Ascending aorta (tissue), 2 donors: ENCODE measurements around the gene NCCRP1. TPM values are rescaled to one million over a fixed set of nuclear protein-coding genes. Genes with fewer than 3 reads are reported as not detected.

ENCODE experiments used
- DNase-seq, 2 donors: peaks; one replicate each; pipeline ENCODE4 v3.0.0-alpha.2; 2019; ENCODE audit warnings: low spot score in 2 of 2
- H3K27ac ChIP-seq, 2 donors: fragments of 200-600 bp; sonication (generic); one replicate each; pipeline ENCODE4 v1.5.1; 2016 to 2017; ENCODE audit warnings: mild to moderate bottlenecking in 1 of 2
- H3K27me3 ChIP-seq: fragments of 200-600 bp; sonication (generic); one replicate; pipeline ENCODE4 v1.5.1; 2017
- H3K36me3 ChIP-seq, 2 donors: fragments of 200-600 bp; sonication (generic); one replicate each; pipeline ENCODE4 v1.5.1; 2016
- H3K4me1 ChIP-seq, 2 donors: fragments of 200-600 bp; sonication (generic); one replicate each; pipeline ENCODE4 v1.5.1; 2016 to 2017; ENCODE audit warnings: mild to moderate bottlenecking in 1 of 2
- H3K4me3 ChIP-seq, 2 donors: fragments of 200-600 bp; sonication (generic); one replicate each; pipeline ENCODE4 v1.5.1; 2016 to 2017; ENCODE audit warnings: mild to moderate bottlenecking in 1 of 2
- H3K9me3 ChIP-seq, 2 donors: fragments of 200-600 bp; sonication (generic); one replicate each; pipeline ENCODE4 v1.5.1; 2016
- intact Hi-C: fragments of 100-400 bp; cut with DNase I; formaldehyde crosslinking; loops from one replicate; pipeline ENCODE4 v1.15.1; 2023
- total RNA-seq: library from RNA; depleted of rRNA; stranded (reverse); fragments of >200 nt; gene quantifications from one replicate; pipeline ENCODE4 v1.1.0, GENCODE V29; 2016
- TF ChIP-seq, protein P1 (sequence below), 3 experiments: fragments of 200-600 bp in 2 of 3; fragments of 450-650 bp in 1 of 3; sonication (generic) in 2 of 3; IDR thresholded peaks; one replicate each; pipeline ENCODE4 v1.5.1; 2016 to 2019; ENCODE audit warnings: antibody characterized with exemption in 3 of 3, mild to moderate bottlenecking in 1 of 3, moderate library complexity in 1 of 3

Gene NCCRP1
- total RNA-seq, 1 donor from 2014 or later, result not detected

DNA sequence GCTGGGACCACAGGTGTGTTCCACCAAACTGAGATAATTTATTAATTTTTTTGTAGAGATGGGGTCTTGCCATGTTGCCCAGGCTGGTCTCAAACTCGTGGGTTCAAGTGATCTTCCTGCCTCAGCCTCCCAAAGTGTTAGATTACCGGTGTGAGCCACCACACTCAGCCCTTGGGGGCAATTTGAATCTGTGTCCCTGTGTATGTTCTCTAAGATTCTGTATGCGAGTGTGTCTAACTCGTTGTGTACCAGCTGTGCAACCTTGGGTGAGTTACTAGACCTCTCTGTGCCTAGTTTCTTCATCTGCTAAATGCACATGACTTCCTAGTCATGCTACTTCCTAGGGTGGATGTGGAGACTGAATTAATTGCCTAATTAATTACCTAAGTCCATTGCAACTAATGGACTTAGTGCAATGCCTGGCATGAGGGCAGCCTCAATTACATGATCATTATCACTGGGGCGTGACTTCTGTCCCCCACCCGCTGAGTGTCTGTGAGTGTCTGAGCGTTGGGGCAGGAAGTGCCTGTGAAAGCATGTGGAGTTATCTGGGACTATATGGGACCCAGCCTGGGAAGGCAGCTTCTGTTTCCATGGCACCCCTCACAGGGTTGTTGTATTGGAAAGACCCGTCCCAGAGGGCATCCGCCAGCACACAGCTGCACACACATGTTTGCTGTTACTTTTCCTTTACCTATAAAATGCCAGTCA lies 1.8 kb upstream of the NCCRP1 start:
- H3K4me1 ChIP-seq, result no peaks in the 10 kb centered on the region
- no peak for DNase-seq
- no peak overlapping the region for H3K27ac ChIP-seq
- no peaks in the 10 kb centered on the region for H3K36me3 ChIP-seq
- H3K27me3 ChIP-seq, result peaks cover 13% of the 10 kb centered on the region
- intact Hi-C loops, result no loop called here
- H3K4me3 ChIP-seq, result no peak overlapping the region
- H3K9me3 ChIP-seq, result no peaks in the 10 kb centered on the region
- TF ChIP-seq, protein P1, sequence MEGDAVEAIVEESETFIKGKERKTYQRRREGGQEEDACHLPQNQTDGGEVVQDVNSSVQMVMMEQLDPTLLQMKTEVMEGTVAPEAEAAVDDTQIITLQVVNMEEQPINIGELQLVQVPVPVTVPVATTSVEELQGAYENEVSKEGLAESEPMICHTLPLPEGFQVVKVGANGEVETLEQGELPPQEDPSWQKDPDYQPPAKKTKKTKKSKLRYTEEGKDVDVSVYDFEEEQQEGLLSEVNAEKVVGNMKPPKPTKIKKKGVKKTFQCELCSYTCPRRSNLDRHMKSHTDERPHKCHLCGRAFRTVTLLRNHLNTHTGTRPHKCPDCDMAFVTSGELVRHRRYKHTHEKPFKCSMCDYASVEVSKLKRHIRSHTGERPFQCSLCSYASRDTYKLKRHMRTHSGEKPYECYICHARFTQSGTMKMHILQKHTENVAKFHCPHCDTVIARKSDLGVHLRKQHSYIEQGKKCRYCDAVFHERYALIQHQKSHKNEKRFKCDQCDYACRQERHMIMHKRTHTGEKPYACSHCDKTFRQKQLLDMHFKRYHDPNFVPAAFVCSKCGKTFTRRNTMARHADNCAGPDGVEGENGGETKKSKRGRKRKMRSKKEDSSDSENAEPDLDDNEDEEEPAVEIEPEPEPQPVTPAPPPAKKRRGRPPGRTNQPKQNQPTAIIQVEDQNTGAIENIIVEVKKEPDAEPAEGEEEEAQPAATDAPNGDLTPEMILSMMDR (IDR thresholded peaks at IDR 0.05), result no peak

DNA sequence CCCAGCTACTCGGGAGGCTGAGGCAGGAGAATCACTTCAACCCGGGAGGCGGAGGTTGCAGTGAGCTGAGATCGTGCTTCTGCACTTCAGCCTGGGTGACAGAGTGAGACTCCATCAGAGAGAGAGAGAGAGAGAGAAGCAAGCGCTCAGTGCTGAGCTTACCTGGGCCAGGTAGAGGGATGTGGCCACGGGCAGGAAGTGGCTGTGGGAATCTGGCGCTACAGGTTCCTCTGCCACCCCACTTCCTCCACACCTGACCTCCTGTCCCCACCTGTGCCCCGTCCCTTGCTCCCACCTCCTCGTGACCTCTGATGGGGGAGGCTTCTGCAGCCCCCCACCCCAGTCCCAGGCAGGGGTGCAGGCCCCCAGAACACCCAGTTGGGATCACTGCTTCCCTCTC lies 1.0 kb upstream of the NCCRP1 start:
- TF ChIP-seq, protein P1 (IDR thresholded peaks at IDR 0.05), result no peak
- H3K27me3 ChIP-seq, result peaks cover 13% of the 10 kb centered on the region
- H3K4me3 ChIP-seq, result no peak overlapping the region
- H3K27ac ChIP-seq, result no peak overlapping the region
- intact Hi-C loops, result no loop called here
- no peaks in the 10 kb centered on the region for H3K36me3 ChIP-seq
- H3K9me3 ChIP-seq, result no peaks in the 10 kb centered on the region
- H3K4me1 ChIP-seq, result no peaks in the 10 kb centered on the region
- DNase-seq, result no peak

DNA sequence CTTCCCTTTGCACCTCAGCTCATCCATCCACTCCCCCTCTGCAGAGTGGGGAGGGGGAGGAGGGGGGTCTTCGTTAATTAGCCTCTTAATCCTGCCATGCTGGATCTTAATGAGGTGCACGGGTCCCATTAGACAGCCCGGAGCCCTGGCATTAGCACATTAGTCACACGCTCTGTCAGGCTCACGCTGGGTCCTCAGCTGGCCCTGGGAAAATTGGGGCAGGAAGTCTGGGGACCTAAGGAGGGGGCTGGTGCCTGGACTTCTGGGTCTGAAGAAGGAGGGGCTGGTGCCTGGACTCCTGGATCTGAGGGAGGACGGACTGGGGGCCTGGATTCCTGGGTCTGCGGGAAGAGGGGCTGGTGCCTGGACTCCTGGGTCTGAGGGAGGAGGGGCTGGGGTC lies 444 bp upstream of the NCCRP1 start:
- Histone ChIP-seq H3K27me3 (peaks cover 13% of the 10 kb centered on the region), H3K4me1 (no peaks in the 10 kb centered on the region), H3K27ac (no peak overlapping the region), H3K4me3 (no peak overlapping the region), H3K9me3 (no peaks in the 10 kb centered on the region), H3K36me3 (no peaks in the 10 kb centered on the region)
- TF ChIP-seq, protein P1 (IDR thresholded peaks at IDR 0.05), result no peak
- DNase-seq, result no peak
- intact Hi-C loops, result no loop called here

DNA sequence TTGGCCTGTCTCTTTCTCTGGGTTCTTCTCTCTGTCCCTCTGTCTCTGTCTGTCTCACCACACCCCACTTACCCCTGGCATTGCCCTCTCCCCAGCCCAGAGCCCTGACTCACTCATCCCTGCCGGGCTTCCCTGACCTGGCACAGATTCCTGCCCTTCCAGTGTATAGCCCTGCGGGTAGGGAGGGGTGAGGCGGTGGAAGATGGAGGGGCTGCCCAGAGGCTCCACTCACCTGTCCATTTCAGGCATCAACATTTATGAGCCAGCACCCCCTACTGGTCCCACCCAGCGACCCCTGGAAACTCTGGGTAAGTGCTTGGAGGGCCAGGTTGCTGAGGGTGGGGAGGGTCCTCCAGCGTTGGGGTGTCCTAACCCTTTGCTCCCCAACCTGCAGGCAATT lies 1.0 kb downstream of the NCCRP1 start:
- intact Hi-C loops, result no loop called here
- TF ChIP-seq, protein P1 (IDR thresholded peaks at IDR 0.05), result no peak
- Histone ChIP-seq H3K27ac (no peak overlapping the region), H3K27me3 (peaks cover 13% of the 10 kb centered on the region), H3K4me1 (no peaks in the 10 kb centered on the region), H3K9me3 (no peaks in the 10 kb centered on the region), H3K36me3 (no peaks in the 10 kb centered on the region), H3K4me3 (no peak overlapping the region)
- DNase-seq, result no peak

DNA sequence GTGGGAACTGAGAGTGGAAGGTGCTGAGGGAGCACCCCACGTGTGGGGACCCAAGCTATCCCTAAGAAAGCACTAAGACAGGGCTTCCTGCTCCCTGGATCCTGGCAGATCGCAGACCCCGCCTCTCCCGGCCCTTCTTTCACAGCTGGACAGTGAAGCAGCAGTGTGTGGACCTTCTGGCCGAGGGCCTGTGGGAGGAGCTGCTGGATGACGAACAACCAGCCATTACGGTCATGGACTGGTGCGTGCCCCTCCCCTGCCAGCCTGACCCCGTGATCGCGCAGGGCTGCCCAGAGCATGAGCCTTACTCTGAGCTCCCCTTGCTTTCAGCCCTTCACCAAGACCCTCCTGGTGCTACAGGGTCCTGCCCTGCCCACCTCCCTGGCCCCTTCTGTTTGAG lies 2.3 kb downstream of the NCCRP1 start:
- peaks cover 21% of the 10 kb centered on the region for H3K27me3 ChIP-seq
- H3K4me3 ChIP-seq, result no peak overlapping the region
- H3K36me3 ChIP-seq, result no peaks in the 10 kb centered on the region
- no peak for DNase-seq
- TF ChIP-seq, protein P1 (IDR thresholded peaks at IDR 0.05), result no peak
- H3K27ac ChIP-seq, result no peak overlapping the region
- no peaks in the 10 kb centered on the region for H3K4me1 ChIP-seq
- intact Hi-C loops, result no loop called here
- no peaks in the 10 kb centered on the region for H3K9me3 ChIP-seq
